ENCODE measurements around the gene RAB11FIP5.

Gene RAB11FIP5

GRCh38 chr2:73083886-73084800, 28.6 kb downstream of the RAB11FIP5 start:
- TF ChIP-seq POLR2A (IDR thresholded peaks at IDR 0.05; ENCODE audit: low read depth, low read length), result no peak
- FAIRE-seq (no peak), DNase-seq (ENCODE audit: insufficient read length, low spot score) (no peak)

GRCh38 chr2:73082523-73083410, 30.0 kb downstream of the RAB11FIP5 start:
- FAIRE-seq (no peak), DNase-seq (ENCODE audit: insufficient read length, low spot score) (no peak)
- TF ChIP-seq POLR2A (IDR thresholded peaks at IDR 0.05; ENCODE audit: low read depth, low read length), result no peak

- FAIRE-seq (no peak), DNase-seq (ENCODE audit: insufficient read length, low spot score) (no peak)
- TF ChIP-seq POLR2A (IDR thresholded peaks at IDR 0.05; ENCODE audit: low read depth, low read length), result no peak
Measured at GRCh38 chr2:73081181-73081671, 31.5 kb downstream of the RAB11FIP5 start.

GRCh38 chr2:73080321-73081131, 32.2 kb downstream of the RAB11FIP5 start:
- DNase-seq (ENCODE audit: insufficient read length, low spot score) (no peak), FAIRE-seq (no peak)
- no peak for TF ChIP-seq POLR2A (IDR thresholded peaks at IDR 0.05; ENCODE audit: low read depth, low read length)

- FAIRE-seq (no peak), DNase-seq (ENCODE audit: insufficient read length, low spot score) (no peak)
- TF ChIP-seq POLR2A (IDR thresholded peaks at IDR 0.05; ENCODE audit: low read depth, low read length), result no peak
Measured at GRCh38 chr2:73079636-73080035, 33.1 kb downstream of the RAB11FIP5 start.

GRCh38 chr2:73078457-73079411, 34.0 kb downstream of the RAB11FIP5 start:
- FAIRE-seq (no peak), DNase-seq (ENCODE audit: insufficient read length, low spot score) (no peak)
- TF ChIP-seq POLR2A (IDR thresholded peaks at IDR 0.05; ENCODE audit: low read depth, low read length), result no peak

- FAIRE-seq (no peak), DNase-seq (ENCODE audit: insufficient read length, low spot score) (no peak)
- TF ChIP-seq POLR2A (IDR thresholded peaks at IDR 0.05; ENCODE audit: low read depth, low read length), result no peak
Measured at GRCh38 chr2:73077424-73077795, 35.3 kb downstream of the RAB11FIP5 start.

- no peak for TF ChIP-seq POLR2A (IDR thresholded peaks at IDR 0.05; ENCODE audit: low read depth, low read length)
- DNase-seq (ENCODE audit: insufficient read length, low spot score) (no peak), FAIRE-seq (no peak)
Measured at GRCh38 chr2:73076701-73077423, 35.9 kb downstream of the RAB11FIP5 start.

GRCh38 chr2:73075477-73076373, 37.0 kb downstream of the RAB11FIP5 start:
- no peak for TF ChIP-seq POLR2A (IDR thresholded peaks at IDR 0.05; ENCODE audit: low read depth, low read length)

GRCh38 chr2:73074110-73075069, 38.4 kb downstream of the RAB11FIP5 start:
- FAIRE-seq (no peak), DNase-seq (ENCODE audit: insufficient read length, low spot score) (no peak)
- no peak for TF ChIP-seq POLR2A (IDR thresholded peaks at IDR 0.05; ENCODE audit: low read depth, low read length)

More at GRCh38 chr2:73075477-73076373, 37.0 kb downstream of the RAB11FIP5 start:
- FAIRE-seq, result no peak
- no peak for DNase-seq (ENCODE audit: insufficient read length, low spot score)
